Neural crest cell (in vitro differentiated cells): ENCODE data around the gene BRD3. TPM values are rescaled to one million over a fixed set of nuclear protein-coding genes. Genes with fewer than 3 reads are reported as not detected.

Experiments
- DNase-seq: peaks from one replicate; pipeline ENCODE4 v3.0.0; 2021; ENCODE audit warnings: low read depth, mixed read lengths, low spot score
- H3K27ac Mint-ChIP-seq: one replicate; pipeline ENCODE4 v1.8.0; 2021; ENCODE audit warnings: mild to moderate bottlenecking, mixed read lengths; ENCODE audit not compliant: unreplicated experiment
- H3K27me3 Mint-ChIP-seq: 2 replicates; pipeline ENCODE4 v1.8.0; 2021; ENCODE audit warnings: low read depth, mild to moderate bottlenecking, mixed read lengths
- H3K36me3 Mint-ChIP-seq: 2 replicates; pipeline ENCODE4 v1.8.0; 2021; ENCODE audit warnings: low read depth, mild to moderate bottlenecking, mixed read lengths
- H3K4me1 Mint-ChIP-seq: 2 replicates; pipeline ENCODE4 v1.8.0; 2021; ENCODE audit warnings: mixed read lengths
- H3K4me3 Mint-ChIP-seq: one replicate; pipeline ENCODE4 v1.8.0; 2021; ENCODE audit warnings: mild to moderate bottlenecking, mixed read lengths
- H3K9me3 Mint-ChIP-seq: 2 replicates; pipeline ENCODE4 v1.8.0; 2021; ENCODE audit warnings: mixed read lengths
- total RNA-seq: library from RNA; stranded (reverse); gene quantifications from 2 replicates; pipeline ENCODE4 v1.2.1, GENCODE V29; 2021
- TF ChIP-seq, protein P1 (sequence below): fragments of 200-600 bp; sonication (generic); conservative IDR thresholded peaks from 2 replicates; pipeline ENCODE4 v1.5.0; 2021; ENCODE audit warnings: antibody characterized with exemption, mild to moderate bottlenecking

The BRD3 gene
- total RNA-seq, 1 donor from 2014 or later: 73.2 TPM

GRCh38 chr9:133982971-133983720 lies 84.7 kb downstream of the BRD3 start:
- Mint-ChIP-seq H3K27me3 (no peaks in the 10 kb centered on the region), H3K9me3 (no peaks in the 10 kb centered on the region), H3K4me1 (peaks cover 55% of the 10 kb centered on the region), H3K27ac (no peak overlapping the region), H3K36me3 (no peaks in the 10 kb centered on the region), H3K4me3 (no peak overlapping the region)
- DNase-seq: no peak
- TF ChIP-seq, protein P1, sequence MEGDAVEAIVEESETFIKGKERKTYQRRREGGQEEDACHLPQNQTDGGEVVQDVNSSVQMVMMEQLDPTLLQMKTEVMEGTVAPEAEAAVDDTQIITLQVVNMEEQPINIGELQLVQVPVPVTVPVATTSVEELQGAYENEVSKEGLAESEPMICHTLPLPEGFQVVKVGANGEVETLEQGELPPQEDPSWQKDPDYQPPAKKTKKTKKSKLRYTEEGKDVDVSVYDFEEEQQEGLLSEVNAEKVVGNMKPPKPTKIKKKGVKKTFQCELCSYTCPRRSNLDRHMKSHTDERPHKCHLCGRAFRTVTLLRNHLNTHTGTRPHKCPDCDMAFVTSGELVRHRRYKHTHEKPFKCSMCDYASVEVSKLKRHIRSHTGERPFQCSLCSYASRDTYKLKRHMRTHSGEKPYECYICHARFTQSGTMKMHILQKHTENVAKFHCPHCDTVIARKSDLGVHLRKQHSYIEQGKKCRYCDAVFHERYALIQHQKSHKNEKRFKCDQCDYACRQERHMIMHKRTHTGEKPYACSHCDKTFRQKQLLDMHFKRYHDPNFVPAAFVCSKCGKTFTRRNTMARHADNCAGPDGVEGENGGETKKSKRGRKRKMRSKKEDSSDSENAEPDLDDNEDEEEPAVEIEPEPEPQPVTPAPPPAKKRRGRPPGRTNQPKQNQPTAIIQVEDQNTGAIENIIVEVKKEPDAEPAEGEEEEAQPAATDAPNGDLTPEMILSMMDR: no peak

DNA sequence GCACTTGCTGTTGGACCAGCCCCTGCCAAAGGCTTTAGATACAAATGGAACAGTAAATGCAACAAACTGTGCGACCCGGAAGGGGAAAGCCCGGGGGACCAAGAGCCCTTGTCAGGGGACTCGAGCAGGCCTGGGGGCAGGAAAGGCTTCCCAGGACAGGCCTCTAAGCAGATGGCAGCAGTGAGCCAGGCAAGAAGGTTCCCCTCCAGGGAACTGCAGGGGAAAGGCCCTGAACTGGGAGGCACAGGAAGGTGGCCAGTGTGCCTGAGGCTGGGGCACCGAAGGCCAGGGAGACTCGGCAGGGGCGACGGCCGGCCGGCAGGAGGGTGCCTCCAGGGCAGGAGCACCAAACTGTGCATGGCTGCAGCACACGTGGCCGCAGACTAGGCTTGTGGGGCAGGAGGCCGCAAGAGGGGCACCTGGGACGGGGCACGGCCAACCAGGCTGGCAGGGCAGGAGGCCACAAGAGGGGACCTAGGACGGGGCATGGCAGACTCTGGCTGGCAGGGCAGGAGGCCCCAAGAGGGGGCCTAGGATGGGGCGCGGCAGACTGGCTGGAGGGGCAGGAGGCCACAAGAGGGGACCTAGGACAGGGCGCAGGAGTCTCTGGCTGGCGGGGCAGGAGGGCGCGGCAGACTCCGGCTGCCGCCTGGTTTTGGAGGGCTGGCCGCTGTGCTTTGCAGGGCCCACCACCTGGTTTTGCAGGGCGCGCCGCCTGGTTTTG lies 85.7 kb downstream of the BRD3 start:
- H3K36me3 Mint-ChIP-seq: no peaks in the 10 kb centered on the region
- H3K9me3 Mint-ChIP-seq: no peaks in the 10 kb centered on the region
- H3K27me3 Mint-ChIP-seq: no peaks in the 10 kb centered on the region
- TF ChIP-seq, protein P1: no peak
- DNase-seq: no peak
- peak overlapping the region; percentile 71 for H3K27ac Mint-ChIP-seq
- H3K4me3 Mint-ChIP-seq: no peak overlapping the region
- peaks cover 50% of the 10 kb centered on the region for H3K4me1 Mint-ChIP-seq

GRCh38 chr9:133981589-133981957 lies 86.3 kb downstream of the BRD3 start:
- TF ChIP-seq, protein P1: no peak
- no peaks in the 10 kb centered on the region for H3K27me3 Mint-ChIP-seq
- peak overlapping the region; percentile 71 for H3K27ac Mint-ChIP-seq
- no peak overlapping the region for H3K4me3 Mint-ChIP-seq
- H3K4me1 Mint-ChIP-seq: peaks cover 47% of the 10 kb centered on the region
- DNase-seq: no peak
- H3K36me3 Mint-ChIP-seq: no peaks in the 10 kb centered on the region
- H3K9me3 Mint-ChIP-seq: no peaks in the 10 kb centered on the region

GRCh38 chr9:133980864-133981588 lies 86.8 kb downstream of the BRD3 start:
- Mint-ChIP-seq H3K4me3 (no peak overlapping the region), H3K27ac (peak overlapping the region; percentile 71), H3K36me3 (no peaks in the 10 kb centered on the region), H3K4me1 (peaks cover 41% of the 10 kb centered on the region), H3K27me3 (no peaks in the 10 kb centered on the region), H3K9me3 (no peaks in the 10 kb centered on the region)
- no peak for DNase-seq
- TF ChIP-seq, protein P1: no peak

Other genes starting within 250 kb of the BRD3 start
- gene VAV2, start 75.7 kb downstream of the BRD3 start, total RNA-seq: 40.6 and 47.0 TPM in 2 replicates
- 25.9 and 30.7 TPM in 2 replicates for gene BRD3OS, start 42.5 kb downstream of the BRD3 start, total RNA-seq
- gene WDR5, start 68.1 kb upstream of the BRD3 start, total RNA-seq: 67.2 and 68.2 TPM in 2 replicates
- 71.3 and 108 TPM in 2 replicates for gene RNU6ATAC, start 96.5 kb upstream of the BRD3 start, total RNA-seq